ENCODE results near the gene SUPT3H. TPM values are rescaled to one million over a fixed set of nuclear protein-coding genes. Genes with fewer than 3 reads are reported as not detected.
A peak's percentile ranks its signal among the peaks of the same experiment; 100 is the strongest.

The SUPT3H gene
- total RNA-seq, 1 experiment from 2014 or later: 1.9 TPM

DNA sequence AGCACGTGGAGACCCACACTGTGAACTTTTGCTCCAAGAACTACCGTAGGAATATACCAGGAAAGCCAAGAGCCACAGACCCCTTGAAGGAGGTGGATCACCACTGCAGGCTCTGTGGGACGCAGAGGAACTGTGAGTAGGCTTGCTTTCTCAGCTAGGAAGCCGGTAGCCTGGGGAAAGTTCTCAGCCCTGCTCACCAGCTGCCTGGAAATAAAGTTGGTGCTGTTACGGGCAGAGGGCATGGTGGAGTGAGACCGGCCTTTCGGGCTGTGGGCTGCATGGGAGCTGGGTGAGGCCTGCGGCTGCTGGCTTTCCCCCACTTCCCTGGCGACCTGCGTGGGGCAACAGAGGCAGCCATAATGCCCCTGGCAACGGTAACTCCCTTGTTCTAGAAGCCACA, 422.6 kb downstream of the SUPT3H start:
- no peak for DNase-seq (ENCODE audit: low spot score)

DNA sequence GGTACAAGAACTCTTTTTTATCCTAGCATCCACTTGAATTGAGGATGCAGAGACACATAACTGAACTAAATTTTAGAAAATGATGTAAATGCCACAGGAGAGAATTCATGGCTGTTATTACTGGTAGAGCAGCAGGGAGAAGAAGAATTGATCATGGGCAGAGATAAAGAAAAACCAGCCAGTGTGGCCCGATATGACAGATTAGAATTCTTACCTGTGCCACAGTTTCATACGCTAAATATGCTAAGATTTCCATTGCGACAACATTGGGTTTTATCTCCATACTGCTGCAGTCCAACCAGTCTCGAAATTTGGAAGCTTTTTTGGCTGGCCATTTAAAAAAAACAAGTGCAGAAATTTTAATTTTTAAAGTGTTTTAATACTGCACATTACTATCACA, 423.5 kb downstream of the SUPT3H start:
- DNase-seq (ENCODE audit: low spot score): no peak

DNA sequence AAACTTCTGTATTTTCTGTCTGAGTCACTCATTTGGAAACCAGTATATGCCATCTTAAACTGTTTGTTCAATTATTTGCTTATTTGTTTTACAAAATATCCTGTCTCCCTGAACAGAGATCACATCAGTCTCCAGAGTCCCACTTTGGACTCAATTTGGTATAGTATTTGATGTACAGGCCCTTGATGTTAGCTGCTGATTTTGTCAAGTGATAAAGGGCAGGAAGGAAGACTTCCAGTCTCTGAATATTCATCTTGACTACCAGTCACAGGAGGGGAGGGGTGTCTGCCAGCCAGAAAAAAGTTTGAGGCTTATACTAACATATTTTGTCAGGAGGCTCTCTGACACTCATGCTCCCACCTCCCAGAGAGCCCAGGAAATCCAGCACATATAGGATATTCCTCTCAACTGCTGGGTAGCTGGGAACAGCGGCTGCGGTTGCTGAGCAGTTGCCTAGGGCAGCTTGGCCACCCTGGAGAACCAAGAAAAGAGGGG, 426.4 kb downstream of the SUPT3H start:
- no peak for DNase-seq (ENCODE audit: low spot score)

DNA sequence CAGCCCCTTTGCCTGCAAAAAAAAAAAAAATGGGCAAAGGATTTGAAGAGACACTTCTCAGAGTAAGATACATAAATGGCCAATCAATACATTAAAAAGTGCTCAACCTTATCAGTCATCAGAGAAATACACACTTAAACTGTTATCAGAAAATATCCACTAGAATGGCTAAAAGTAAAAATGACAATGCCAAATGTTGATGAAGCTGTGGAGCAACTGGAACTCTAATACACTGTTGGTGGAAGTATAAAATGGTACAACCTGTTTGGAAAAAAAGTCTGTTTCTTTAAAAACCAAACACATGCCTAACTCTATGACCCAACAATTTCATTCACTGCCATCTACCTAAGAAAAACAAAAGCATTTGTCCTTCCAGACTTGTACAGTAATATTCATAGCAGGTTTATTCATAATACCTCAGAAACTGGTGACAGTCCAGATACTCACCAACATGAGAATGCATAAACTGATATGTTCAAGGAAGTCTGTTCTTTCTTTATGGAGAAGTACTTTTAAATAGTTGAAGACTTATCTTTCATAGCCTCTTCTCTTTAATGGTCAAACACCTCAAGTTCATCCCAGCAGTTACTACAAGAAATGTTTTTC, 428.0 kb downstream of the SUPT3H start:
- no peak for DNase-seq (ENCODE audit: low spot score)

DNA sequence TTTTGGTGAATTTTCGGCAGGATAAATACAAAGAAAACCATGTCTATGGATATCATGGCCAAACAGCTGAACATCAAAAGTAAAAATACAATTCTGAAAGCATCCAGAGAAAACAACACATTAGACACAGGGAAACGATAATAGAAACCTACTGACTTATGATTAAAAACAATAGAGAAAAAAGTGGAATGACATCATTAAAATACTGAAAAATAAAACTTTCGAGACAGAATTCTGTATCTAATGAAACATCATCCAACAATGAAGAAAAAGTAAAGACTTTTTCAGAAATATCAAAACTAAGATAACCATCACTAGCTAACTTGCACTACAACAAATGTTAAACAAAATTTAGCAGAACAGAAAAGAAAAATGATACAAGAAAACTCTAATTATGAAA, 434.2 kb downstream of the SUPT3H start:
- no peak for DNase-seq (ENCODE audit: low spot score)

DNA sequence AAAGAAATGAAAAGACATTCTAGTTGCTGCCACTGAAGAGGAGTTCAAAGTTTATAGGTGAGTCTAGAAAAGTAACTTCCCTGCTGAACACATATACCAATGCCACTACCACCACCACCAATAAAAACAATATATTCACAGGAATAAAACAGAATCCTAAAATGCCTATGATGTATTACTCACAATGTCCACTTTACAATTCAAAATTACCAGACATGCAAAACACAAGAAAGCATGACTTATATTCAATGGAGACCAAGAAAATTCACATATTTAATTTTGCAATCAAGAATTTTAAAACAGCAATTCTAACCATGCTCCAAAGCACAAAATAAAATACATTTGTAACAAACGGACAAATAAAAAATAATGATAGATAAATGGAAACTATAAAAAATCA, 434.9 kb downstream of the SUPT3H start:
- DNase-seq (ENCODE audit: low spot score): no peak

DNA sequence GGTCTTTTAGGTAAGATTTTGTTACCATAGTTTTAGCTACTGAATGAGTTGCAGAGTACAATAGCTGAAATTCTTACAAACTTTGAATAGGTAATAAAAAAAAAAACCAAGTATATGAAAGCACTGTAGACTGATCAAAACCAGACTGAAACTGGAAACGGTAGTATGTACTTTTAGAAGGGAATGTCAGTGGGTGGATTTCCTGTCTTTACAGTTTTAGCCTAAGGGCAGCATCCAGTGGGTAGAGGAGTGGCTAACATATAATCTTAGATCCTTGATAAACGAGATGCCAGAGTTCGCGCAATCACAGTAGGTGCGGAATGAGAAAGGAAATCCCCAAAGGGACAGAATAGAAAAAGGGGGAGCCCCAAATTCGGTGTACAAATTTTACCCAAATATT, 435.5 kb downstream of the SUPT3H start:
- no peak for DNase-seq (ENCODE audit: low spot score)

DNA sequence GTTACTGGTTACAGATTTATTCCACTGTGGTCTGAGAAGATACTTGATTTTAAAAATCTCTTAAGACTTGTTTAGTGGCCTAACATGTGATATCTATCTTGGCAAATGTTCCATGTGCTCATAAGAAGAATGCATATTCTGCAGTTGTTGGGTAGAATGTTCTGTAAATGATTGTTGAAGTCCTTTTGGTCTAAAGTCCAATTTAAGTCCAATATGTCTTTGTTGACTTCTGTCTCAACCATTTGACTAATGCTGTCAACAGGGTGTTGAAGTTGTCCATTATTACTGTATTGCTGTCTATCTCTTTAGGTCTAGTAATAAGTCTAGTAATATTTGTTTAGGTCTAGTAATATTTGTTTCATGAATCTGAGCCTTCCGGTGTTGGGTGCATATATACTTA, 437.4 kb downstream of the SUPT3H start:
- DNase-seq (ENCODE audit: low spot score): peak; percentile 28

DNA sequence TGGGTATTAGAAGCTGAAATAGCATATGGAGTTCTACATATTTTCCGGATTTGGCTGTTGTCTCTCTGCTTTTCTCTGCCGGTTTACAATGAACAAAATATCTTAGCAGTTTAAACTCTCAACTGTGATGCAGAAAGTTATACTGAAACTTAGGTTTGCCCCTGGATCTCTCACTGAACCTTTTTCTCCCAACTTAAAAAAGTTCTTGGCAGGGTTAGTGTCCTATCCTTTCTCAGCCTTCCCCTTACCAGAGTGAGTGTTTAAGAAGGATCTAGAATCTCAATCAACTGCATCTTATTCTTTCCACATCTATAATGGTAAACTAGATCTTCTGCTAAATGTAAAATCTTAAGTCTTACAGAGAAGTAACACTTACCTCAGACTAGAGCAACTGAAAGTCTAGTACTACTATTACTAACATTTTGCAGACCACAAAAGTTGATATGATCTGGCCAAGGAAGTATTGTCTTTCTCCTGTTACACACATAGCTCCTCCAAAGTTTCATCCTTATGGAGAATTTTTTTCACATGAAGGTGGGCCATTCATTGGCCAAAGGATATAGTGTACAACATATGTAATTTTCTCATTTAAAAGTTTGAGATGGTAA, 441.9 kb downstream of the SUPT3H start:
- DNase-seq (ENCODE audit: low spot score): no peak

DNA sequence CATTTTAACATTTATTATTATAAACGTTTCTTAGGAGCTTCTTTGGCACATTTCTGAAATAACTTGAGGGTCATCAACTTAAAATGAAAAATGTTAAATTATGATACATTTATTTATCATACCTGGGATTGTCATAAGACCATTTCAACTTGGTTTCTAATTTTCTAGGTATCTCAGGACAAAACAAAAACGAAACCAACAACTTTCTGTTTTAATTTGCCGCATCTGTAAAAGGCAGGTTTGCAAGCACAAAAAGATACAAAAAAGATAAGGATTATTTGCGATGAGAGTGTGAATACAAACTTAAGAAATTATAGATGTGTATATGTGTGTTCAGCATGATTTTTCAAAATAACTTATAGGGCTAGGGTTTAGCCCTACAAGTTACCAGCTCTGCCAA, 444.6 kb downstream of the SUPT3H start:
- DNase-seq (ENCODE audit: low spot score): no peak

DNA sequence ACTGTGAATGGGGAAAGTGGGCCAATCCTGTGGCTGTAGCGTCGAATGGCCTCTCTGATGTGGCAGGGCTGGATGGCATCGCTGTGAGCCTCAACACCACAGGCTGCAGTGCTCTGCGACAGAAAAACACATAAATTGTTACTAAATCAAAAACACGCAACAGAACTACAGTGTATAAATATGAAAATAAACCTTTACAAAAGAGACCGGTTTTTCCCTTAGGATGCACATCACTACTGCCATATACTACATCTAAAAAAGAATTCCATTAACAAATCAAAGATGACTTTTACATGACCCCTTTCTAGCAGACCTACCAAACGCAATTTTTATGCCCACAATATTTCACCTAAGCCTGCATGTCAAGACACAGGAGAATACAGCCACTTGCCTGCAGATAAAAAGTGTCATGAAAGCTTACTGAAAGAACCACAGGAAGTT, 445.1 kb downstream of the SUPT3H start:
- DNase-seq (ENCODE audit: low spot score): no peak

DNA sequence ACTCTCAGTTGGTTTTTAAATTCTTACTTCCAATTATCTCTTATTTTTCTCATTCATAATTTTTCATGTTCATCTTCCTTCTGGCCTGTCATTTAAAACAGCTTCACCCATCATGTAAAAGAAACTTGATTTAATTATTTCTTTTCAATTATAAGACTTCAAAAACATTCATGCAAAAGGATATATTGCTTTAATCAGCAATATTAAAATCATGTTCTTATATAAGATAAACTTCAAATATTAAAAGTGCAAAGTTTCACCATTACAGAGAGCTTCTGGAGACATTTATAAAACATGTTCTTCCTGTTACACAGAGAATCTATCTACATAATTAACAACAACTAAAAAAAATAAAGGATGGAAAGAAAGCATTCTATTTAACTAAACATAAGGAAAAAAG, 446.3 kb downstream of the SUPT3H start:
- no peak for DNase-seq (ENCODE audit: low spot score)

DNA sequence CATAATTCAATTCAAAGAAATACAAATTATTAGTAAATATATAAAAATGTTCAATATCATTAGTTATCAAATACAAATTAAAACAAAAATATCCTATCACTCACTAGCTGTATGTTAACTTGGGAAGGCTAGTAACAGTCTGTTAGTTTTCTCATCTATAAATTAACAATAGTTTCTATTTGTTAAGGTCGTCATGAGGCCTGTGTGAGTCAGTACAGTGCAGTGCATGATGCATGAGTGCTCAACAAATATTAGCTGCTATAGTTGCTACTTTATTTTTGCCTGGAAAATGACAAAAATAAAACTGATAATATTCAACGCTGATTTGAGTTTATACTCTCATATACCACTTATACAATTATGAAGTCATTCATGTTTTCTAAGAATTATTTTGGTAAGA, 451.2 kb downstream of the SUPT3H start:
- no peak for DNase-seq (ENCODE audit: low spot score)

DNA sequence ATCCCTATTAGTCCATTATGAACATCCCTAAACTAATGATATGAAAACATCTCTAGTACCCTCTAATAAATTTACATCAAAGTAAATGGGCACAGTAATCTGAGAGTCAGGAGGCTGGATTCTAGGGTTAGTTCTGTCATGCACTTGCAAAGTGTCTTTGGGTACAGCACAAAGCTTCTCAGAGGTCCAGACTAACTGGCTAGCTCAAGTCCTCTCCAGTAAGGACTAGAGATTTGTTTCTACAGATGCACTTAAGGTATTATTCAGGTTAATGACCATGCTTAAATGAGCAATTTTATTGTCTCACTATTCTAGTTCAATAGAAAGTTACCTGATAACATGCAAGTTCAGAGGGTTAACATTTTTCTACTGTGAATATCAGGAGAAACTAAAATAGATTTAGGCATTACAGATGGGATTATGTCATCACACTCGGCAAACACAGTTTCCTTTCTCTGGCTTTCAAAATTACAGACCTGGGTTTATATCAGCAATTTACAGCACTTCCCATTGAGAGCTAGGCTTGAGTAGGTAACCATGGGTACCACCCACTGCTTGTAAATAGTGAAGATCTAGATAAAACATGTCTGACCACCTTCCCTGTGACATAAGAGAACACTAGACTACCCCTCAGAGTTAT, 452.5 kb downstream of the SUPT3H start:
- DNase-seq (ENCODE audit: low spot score): peak; percentile 51

DNA sequence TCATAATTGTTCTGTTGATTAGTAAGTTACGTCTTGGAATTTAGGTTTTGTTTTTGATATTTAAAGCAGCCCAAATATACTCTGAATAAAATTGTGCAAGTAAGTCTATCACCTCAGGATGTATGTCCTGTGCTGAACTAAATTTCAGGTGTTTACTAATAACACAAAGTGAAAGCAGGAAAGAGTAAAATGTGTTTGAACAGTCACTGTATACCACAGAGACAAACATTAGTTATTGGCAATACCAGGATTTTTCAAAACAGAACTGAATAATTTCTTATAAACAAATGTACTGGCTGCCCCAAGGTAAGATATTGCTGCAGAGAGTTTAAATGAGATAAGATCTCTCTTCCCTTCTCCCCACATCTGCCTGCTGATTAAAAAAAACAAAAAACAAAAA, 454.3 kb downstream of the SUPT3H start:
- DNase-seq (ENCODE audit: low spot score): no peak

DNA sequence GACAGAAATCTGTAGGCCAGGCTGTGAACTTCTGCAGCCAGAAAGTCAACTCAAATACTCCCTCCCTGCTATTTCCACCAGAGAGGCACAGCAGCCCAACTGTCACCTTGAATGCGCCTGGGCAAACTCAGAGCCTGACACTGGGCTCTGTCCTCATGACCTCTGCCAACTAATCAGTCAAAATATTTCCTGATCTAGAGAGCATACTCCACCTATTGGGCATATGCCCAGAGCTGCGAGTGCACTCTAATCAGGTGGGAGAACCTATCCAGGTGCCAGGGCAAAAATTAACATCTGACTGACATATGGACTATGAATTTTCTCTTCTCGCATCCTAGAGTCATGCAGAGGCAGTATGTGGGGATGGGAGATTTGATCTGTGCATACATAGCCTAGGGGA, 455.9 kb downstream of the SUPT3H start:
- DNase-seq (ENCODE audit: low spot score): peak; percentile 29

DNA sequence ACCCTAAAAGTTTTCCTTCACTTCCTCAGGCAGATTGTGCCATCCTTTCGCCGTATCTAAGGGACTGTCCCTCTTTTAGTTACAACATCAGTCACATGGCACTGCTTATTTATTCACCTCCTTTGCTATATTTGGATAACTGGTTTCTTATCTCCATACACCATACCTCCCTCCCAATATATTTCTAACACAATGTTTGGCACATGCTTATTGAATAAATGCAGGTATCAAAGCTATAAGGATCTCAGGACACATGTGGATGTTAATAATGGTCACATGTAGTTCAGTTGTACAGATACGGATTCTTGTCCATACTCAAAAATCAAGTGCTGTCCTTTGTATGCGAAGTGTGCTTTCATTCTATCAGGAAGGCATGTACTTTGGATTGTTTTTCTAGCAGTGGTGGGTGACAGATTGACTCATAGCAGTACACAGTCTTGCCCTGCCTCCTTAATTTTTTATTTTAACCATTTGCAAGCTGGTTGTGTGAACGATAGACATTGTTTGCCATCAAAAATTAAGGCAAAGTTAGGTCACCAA, 456.7 kb downstream of the SUPT3H start:
- DNase-seq (ENCODE audit: low spot score): no peak

DNA sequence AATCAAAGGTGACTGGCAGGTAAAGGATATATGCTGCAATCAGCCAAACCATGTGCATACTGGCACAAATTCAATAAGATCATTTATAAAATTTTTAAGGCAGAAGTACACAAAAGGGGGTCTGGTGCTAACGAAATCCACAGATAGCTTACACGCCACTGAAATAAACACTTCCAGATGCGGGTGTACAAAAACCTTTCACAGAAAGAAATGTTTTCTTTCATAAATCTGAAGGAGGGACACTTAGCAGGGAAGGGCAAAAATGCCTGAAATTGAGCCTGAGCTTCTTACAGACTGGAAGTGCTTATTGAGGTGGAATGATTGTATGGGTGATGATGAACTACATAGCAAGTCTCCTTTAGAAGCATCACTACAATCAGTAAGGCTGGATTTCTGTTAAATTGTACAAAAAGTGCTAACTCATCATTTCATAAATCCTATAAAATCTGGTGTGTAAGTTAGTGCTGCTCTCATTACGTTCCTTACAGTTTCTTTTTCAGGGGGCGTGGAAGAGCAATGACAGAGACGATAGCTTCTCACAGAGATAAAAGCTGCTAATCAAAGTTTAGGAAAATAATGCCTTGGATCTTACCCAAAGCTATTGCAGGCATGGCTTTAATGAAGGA, 458.9 kb downstream of the SUPT3H start:
- DNase-seq (ENCODE audit: low spot score): no peak

DNA sequence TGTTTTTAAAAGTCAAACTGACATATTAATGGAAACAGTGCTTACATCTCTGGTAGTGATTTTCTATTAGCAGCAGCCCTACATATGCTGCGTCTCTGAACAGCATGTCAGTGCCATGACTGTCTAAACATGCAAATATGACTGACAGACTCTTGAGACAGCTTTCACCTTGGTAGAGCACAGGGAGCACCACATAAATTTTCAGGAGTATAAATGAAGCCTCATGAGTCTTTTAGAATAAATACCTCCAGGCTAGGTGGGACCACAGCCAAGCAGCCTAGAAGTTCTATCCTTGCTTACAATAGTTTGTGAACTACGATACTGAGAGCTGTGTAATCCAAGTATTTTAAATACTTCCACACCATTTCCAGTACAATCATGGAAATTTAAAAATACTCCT, 460.3 kb downstream of the SUPT3H start:
- DNase-seq (ENCODE audit: low spot score): no peak

DNA sequence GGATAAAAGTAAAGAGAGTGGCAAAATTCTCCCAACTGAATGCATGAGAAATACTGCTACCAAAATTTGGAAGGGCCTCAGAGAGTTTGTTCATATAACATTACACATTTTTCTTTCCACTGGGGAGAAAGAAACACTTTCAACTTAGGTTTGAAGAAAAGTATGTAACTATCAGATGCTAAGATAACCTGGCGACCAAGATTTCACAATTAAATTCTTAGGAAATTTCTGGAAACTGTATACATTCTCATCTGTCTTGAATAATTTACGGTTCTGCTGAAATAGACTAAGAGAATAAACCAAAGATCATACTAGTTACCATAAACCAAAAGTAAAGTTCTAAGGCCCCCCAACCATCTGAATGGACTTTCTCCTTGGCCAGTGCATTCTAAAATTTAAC, 462.6 kb downstream of the SUPT3H start:
- no peak for DNase-seq (ENCODE audit: low spot score)

DNA sequence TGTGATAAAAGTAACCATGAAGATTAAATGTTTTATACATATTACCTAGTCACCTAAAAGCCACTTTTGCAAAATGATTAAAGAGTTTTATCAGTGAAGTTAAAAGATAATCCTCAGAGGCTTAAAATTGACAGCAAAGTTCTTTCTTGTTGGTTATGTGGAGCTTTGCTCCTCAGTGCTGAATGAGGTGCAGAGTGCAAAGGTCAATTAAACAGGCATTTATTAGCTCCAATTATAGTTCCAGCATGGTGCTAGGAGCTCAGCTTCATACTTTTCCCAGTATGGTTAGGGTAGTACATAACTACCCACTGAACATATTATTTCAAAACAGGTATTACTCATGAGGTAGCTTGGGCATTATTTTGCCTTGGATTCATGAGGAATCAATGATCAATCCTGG, 463.6 kb downstream of the SUPT3H start:
- no peak for DNase-seq (ENCODE audit: low spot score)

DNA sequence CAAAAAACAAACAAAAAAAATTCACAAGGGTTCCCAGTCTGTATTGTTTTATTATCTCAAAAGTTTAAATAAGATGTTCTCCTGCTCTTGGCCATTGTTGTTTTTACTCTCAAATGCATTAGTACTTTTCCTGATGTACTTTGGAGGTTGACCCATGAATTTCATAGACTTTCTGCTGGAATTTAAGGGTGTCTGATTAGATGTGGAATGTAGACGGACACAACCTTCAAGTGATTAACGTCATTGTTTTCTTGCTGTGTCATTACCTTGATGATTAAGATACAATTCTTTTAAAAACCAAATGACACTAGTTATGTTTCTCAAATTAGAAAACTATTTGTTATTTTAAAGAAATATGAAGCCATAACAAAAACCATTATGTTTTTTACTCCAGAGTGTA, 471.0 kb downstream of the SUPT3H start:
- no peak for DNase-seq (ENCODE audit: low spot score)

Data from HT-29 (cell line).